ENCODE results near the gene LILRA1.
"Not testable (repeated sequence)": the region's sequence is repeated elsewhere in the genome, so short reads cannot be mapped to it uniquely, and the experiment has no call there.

Gene LILRA1

DNA sequence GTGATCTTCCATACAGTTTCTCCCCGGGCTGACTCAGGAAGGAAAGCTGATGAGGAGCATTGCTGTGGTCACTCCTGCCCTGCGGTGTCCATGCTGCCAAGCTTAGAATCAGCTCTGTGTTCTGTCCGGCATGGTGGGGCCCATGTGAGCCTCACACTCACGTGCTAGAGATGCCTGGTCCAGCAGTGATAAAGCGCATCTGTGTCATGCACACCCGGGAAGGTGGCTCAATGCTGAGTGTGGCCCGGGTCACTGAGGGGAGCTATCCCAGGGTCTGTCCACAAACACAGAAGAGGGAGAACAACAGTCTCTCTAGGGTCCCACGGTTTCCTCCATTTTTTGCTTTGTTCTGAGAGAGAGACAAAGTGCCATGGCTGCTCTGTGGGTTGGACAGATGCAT is 33.3 kb downstream of the LILRA1 start:
- Histone ChIP-seq H3K9me3 (ENCODE audit: low read depth, low read length) (no peaks in the 10 kb centered on the region), H3K4me3 (no peak overlapping the region), H3K9ac (ENCODE audit: insufficient read length) (no peak overlapping the region), H3K36me3 (ENCODE audit: insufficient read depth, low read length) (no peaks in the 10 kb centered on the region), H3K27ac (no peak overlapping the region)
- no peak for DNase-seq (ENCODE audit: low read depth, low spot score)
- no peak for TF ChIP-seq POLR2AphosphoS5 (IDR thresholded peaks at IDR 0.05; ENCODE audit: borderline replicate concordance, low read depth, low read length)
- no peak for TF ChIP-seq EZH2 (IDR thresholded peaks at IDR 0.05)
- no peak for TF ChIP-seq FOXP2 (optimal IDR thresholded peaks at IDR 0.05; ENCODE audit: control extremely low read depth, extremely low read length, insufficient read depth)

DNA sequence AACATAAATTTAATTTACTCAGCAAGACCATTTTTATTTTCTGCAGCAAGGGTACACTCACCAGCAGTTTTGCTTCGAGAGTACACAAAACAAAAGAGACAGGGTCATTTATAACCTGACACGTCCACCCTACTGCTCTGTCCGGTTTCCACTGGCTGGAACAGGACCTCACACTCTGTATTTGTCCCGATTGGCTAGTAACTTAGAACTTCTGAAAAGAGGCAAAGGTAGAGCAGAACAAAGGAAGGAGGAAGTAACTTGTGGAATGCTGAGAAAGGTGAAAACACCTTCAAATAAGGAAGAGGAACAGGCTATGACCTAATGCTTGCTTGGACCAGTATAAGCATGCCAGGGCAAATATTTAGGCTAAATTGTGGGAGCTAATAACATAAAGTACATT is 34.5 kb downstream of the LILRA1 start:
- H3K36me3 ChIP-seq (ENCODE audit: insufficient read depth, low read length); H3K27ac ChIP-seq; DNase-seq (ENCODE audit: low read depth, low spot score); H3K4me3 ChIP-seq; H3K9me3 ChIP-seq (ENCODE audit: low read depth, low read length); H3K9ac ChIP-seq (ENCODE audit: insufficient read length): not testable (repeated sequence)

- H3K27ac ChIP-seq; DNase-seq (ENCODE audit: low read depth, low spot score); H3K9ac ChIP-seq (ENCODE audit: insufficient read length): not testable (repeated sequence)
These were observed 36.8 kb downstream of the LILRA1 start, which contains the start of gene LILRB1 for GRCh38 chr19:54630262-54630661. LILRB1 (plus strand) TSS chr19:54630484; CDS start chr19:54631074, 590 bp downstream.

DNA sequence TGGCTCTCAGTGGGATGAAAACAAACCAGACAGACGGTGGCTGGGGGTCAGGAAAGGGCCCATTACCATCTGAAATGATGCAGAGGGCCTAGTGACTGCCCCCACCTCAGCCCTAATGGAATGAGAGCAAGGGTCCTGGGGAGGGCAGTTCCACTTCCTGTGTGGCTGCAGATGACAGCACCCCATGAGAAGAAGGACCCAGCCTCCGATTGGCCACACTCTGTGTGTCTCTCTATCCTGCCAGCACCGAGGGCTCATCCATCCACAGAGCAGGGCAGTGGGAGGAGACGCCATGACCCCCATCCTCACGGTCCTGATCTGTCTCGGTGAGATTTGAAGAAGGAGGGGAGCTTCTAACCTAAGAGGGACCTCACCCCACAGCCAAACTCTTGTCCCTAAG is 37.4 kb downstream of the LILRA1 start:
- Histone ChIP-seq H3K36me3 (ENCODE audit: insufficient read depth, low read length) (no peaks in the 10 kb centered on the region), H3K27ac (no peak overlapping the region), H3K9me3 (ENCODE audit: low read depth, low read length) (no peaks in the 10 kb centered on the region), H3K9ac (ENCODE audit: insufficient read length) (no peak overlapping the region), H3K4me3 (no peak overlapping the region)
- TF ChIP-seq POLR2AphosphoS5 (IDR thresholded peaks at IDR 0.05; ENCODE audit: borderline replicate concordance, low read depth, low read length) (no peak), FOXP2 (optimal IDR thresholded peaks at IDR 0.05; ENCODE audit: control extremely low read depth, extremely low read length, insufficient read depth) (no peak), EZH2 (IDR thresholded peaks at IDR 0.05) (no peak)
- DNase-seq (ENCODE audit: low read depth, low spot score): no peak

More at GRCh38 chr19:54630262-54630661, 36.8 kb downstream of the LILRA1 start, which contains the start of gene LILRB1:
- not testable (repeated sequence) for H3K4me3 ChIP-seq; H3K9me3 ChIP-seq (ENCODE audit: low read depth, low read length); H3K36me3 ChIP-seq (ENCODE audit: insufficient read depth, low read length)

DNA sequence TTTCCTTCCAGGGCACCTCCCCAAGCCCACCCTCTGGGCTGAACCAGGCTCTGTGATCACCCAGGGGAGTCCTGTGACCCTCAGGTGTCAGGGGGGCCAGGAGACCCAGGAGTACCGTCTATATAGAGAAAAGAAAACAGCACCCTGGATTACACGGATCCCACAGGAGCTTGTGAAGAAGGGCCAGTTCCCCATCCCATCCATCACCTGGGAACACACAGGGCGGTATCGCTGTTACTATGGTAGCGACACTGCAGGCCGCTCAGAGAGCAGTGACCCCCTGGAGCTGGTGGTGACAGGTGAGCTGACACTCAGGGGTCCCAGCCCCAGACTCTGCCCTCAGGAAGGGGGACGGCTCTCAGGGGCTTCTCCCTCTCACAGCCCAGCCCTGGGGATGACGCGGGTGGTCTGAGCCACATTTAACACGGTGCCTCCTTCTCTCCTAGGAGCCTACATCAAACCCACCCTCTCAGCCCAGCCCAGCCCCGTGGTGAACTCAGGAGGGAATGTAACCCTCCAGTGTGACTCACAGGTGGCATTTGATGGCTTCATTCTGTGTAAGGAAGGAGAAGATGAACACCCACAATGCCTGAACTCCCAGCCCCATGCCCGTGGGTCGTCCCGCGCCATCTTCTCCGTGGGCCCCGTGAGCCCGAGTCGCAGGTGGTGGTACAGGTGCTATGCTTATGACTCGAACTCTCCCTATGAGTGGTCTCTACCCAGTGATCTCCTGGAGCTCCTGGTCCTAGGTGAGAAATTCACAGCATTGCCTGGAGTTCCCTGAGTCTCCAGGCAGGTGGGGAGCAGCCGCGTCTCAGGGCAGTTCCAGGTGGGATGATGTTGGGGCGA is 38.3 kb downstream of the LILRA1 start:
- not testable (repeated sequence) for H3K27ac ChIP-seq; H3K4me3 ChIP-seq; H3K36me3 ChIP-seq (ENCODE audit: insufficient read depth, low read length); H3K9me3 ChIP-seq (ENCODE audit: low read depth, low read length); H3K9ac ChIP-seq (ENCODE audit: insufficient read length); DNase-seq (ENCODE audit: low read depth, low spot score)

DNA sequence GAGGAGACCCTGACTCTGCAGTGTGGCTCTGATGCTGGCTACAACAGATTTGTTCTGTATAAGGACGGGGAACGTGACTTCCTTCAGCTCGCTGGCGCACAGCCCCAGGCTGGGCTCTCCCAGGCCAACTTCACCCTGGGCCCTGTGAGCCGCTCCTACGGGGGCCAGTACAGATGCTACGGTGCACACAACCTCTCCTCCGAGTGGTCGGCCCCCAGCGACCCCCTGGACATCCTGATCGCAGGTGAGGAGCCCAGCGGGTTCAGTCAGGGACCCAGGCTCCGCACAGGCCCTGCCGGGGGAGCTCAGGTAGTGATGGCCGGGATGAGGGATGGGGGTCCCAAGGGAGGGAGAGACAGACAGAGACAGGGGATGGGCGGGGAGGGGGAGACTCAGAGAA is 39.1 kb downstream of the LILRA1 start:
- H3K36me3 ChIP-seq (ENCODE audit: insufficient read depth, low read length); H3K9ac ChIP-seq (ENCODE audit: insufficient read length); H3K4me3 ChIP-seq; DNase-seq (ENCODE audit: low read depth, low spot score); H3K27ac ChIP-seq; H3K9me3 ChIP-seq (ENCODE audit: low read depth, low read length): not testable (repeated sequence)

DNA sequence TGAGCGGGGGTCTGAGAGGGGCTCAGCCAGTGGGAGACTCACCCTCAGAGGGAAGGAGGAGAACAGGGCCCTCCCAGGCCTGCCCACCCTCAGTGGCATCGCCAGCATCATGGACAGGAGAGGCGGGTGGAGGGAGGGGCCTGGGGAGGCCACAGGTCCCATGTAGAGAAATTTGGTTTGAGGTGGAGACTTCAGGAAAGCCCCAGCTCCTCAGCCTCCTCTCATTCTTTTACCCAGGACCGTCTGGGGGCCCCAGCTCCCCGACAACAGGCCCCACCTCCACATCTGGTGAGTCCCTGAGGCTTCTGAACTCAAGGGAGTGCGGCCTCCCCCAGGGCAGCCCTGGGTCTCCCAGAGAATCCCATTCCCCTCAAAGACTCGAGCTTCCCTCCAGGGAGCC is 40.0 kb downstream of the LILRA1 start:
- no peak overlapping the region for H3K27ac ChIP-seq
- H3K36me3 ChIP-seq (ENCODE audit: insufficient read depth, low read length): no peaks in the 10 kb centered on the region
- H3K9ac ChIP-seq (ENCODE audit: insufficient read length): no peak overlapping the region
- DNase-seq (ENCODE audit: low read depth, low spot score): no peak
- TF ChIP-seq POLR2AphosphoS5 (IDR thresholded peaks at IDR 0.05; ENCODE audit: borderline replicate concordance, low read depth, low read length): no peak
- no peak for TF ChIP-seq FOXP2 (optimal IDR thresholded peaks at IDR 0.05; ENCODE audit: control extremely low read depth, extremely low read length, insufficient read depth)
- no peak for TF ChIP-seq EZH2 (IDR thresholded peaks at IDR 0.05)
- no peaks in the 10 kb centered on the region for H3K9me3 ChIP-seq (ENCODE audit: low read depth, low read length)
- H3K4me3 ChIP-seq: no peak overlapping the region

GRCh38 chr19:54636081-54636480 is 42.6 kb downstream of the LILRA1 start:
- not testable (repeated sequence) for DNase-seq (ENCODE audit: low read depth, low spot score); H3K4me3 ChIP-seq; H3K36me3 ChIP-seq (ENCODE audit: insufficient read depth, low read length); H3K9ac ChIP-seq (ENCODE audit: insufficient read length); H3K9me3 ChIP-seq (ENCODE audit: low read depth, low read length); H3K27ac ChIP-seq

- TF ChIP-seq EZH2 (IDR thresholded peaks at IDR 0.05) (no peak), POLR2AphosphoS5 (IDR thresholded peaks at IDR 0.05; ENCODE audit: borderline replicate concordance, low read depth, low read length) (no peak), FOXP2 (optimal IDR thresholded peaks at IDR 0.05; ENCODE audit: control extremely low read depth, extremely low read length, insufficient read depth) (no peak)
- Histone ChIP-seq H3K9ac (ENCODE audit: insufficient read length) (no peak overlapping the region), H3K27ac (no peak overlapping the region), H3K9me3 (ENCODE audit: low read depth, low read length) (no peaks in the 10 kb centered on the region), H3K36me3 (ENCODE audit: insufficient read depth, low read length) (no peaks in the 10 kb centered on the region), H3K4me3 (no peak overlapping the region)
- DNase-seq (ENCODE audit: low read depth, low spot score): no peak
These were observed 45.3 kb downstream of the LILRA1 start for GRCh38 chr19:54638683-54639082.

- not testable (repeated sequence) for H3K9ac ChIP-seq (ENCODE audit: insufficient read length)
These were observed 49.5 kb downstream of the LILRA1 start for GRCh38 chr19:54642953-54643352.

DNA sequence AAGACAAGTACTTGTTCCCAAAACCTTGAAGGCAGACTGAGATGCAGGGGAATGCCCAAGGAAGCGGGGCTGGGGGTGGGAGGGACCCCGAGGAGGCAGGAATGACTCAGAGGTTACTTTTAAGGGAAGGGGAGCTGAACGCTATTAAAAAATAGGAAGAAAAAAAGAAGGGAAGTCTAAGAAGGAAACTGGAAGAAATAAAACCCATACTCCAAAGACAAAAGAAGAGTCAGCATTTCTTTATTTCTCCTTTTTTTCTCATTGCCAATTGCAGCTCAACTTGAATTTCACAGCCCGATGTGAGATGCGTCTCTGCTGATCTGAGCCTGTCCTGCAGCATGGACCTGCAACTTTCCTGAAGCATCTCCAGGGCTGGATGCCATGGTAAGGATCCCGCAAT is 50.2 kb downstream of the LILRA1 start:
- H3K27ac ChIP-seq; H3K9me3 ChIP-seq (ENCODE audit: low read depth, low read length); H3K9ac ChIP-seq (ENCODE audit: insufficient read length); DNase-seq (ENCODE audit: low read depth, low spot score); H3K36me3 ChIP-seq (ENCODE audit: insufficient read depth, low read length); H3K4me3 ChIP-seq: not testable (repeated sequence)

More at GRCh38 chr19:54642953-54643352, 49.5 kb downstream of the LILRA1 start:
- not testable (repeated sequence) for H3K27ac ChIP-seq; H3K9me3 ChIP-seq (ENCODE audit: low read depth, low read length); H3K36me3 ChIP-seq (ENCODE audit: insufficient read depth, low read length); DNase-seq (ENCODE audit: low read depth, low spot score); H3K4me3 ChIP-seq
